K562 (cell line): ENCODE results near the gene GEMIN2. TPM values are rescaled to one million over a fixed set of nuclear protein-coding genes. Genes with fewer than 3 reads are reported as not detected.

Experiments used
- MTA2 ChIP-seq: fragments of 450-650 bp; IDR thresholded peaks from 2 replicates; pipeline ENCODE4 v1.6.1; 2016; ENCODE audit warnings: low read depth
- POLR3G ChIP-seq: IDR thresholded peaks from 2 replicates; pipeline ENCODE4 v1.6.1; 2011; ENCODE audit not compliant: insufficient read length, insufficient replicate concordance; ENCODE audit errors: extremely low read depth
- REST ChIP-seq, 2 experiments: fragments of 450-650 bp; formaldehyde crosslinking in 1 of 2; IDR thresholded peaks; 2 replicates each; pipeline versions ENCODE4 v1.4.0 to v1.6.1; 2014 to 2020; ENCODE audit warnings: mild to moderate bottlenecking in 2 of 2, borderline replicate concordance in 1 of 2, low read depth in 1 of 2
- U2AF2 ChIP-seq: fragments of 200-400 bp; formaldehyde crosslinking; optimal IDR thresholded peaks from 2 replicates; pipeline ENCODE3; 2017; ENCODE audit warnings: low read depth, mild to moderate bottlenecking, low read length
- polyA plus RNA-seq, 8 experiments: library from polyadenylated mRNA; depleted of rRNA in 4 of 8; stranded (reverse) in 5 of 8; unstranded in 3 of 8; fragments of >200 nt; fragmentation: Nextera tagmentation in 2 of 8; fragmentation: Illumina TruSeq in 1 of 8; extraction: Ambion mirVana in 2 of 8; extraction: Trizol in 1 of 8; gene quantifications; 2 replicates each; pipeline versions ENCODE4 v1.2.1 to v1.2.3, GENCODE V29; 2011 to 2014; ENCODE audit warnings: inconsistent platforms in 1 of 8, missing spikeins in 1 of 8
- total RNA-seq, 7 experiments: library from RNA; depleted of rRNA in 6 of 7; stranded (reverse); fragments of >200 nt in 6 of 7; fragmentation: Illumina TruSeq in 2 of 7; extraction: Trizol in 2 of 7; gene quantifications; 2 replicates each; pipeline versions ENCODE4 v1.2.1 to v1.2.3, GENCODE V29; 2011 to 2021; ENCODE audit warnings: low replicate concordance in 1 of 7
- TF ChIP-seq, protein P1 (sequence below): fragments of 450-650 bp; IDR thresholded peaks from 2 replicates; pipeline ENCODE4 v1.6.1; 2016; ENCODE audit warnings: low read depth
- TF ChIP-seq, protein P2 (sequence below), 3 experiments: fragments of 200-800 bp in 1 of 3; sonication (Bioruptor generic) in 1 of 3; sonication (generic) in 1 of 3; formaldehyde crosslinking in 1 of 3; IDR thresholded peaks; 2 replicates each; pipeline versions ENCODE4 v1.6.1 to v1.8.0; 2016 to 2022; ENCODE audit warnings: mild to moderate bottlenecking in 2 of 3, missing compliant biosample characterization in 2 of 3, missing genetic modification characterization in 2 of 3, missing genetic modification reagents in 1 of 3

Gene GEMIN2
- total and polyA plus RNA-seq, 9 of the 15 experiments (the other 6 are each of a cell fraction or from before 2014, with no cell fraction given) = 23.0 to 87.6 (median 45.5) TPM

- TF ChIP-seq REST (IDR thresholded peaks at IDR 0.05; ENCODE audit: borderline replicate concordance) = peak; percentile 18; the same call in 1 of the 2 replicates
- no peak for TF ChIP-seq REST (CRISPR knock-in tag; IDR thresholded peaks at IDR 0.05; ENCODE audit: low read depth)
- TF ChIP-seq MTA2 = peak; percentile 80
- TF ChIP-seq POLR3G = no peak
- no peak for TF ChIP-seq U2AF2
- TF ChIP-seq, protein P1, sequence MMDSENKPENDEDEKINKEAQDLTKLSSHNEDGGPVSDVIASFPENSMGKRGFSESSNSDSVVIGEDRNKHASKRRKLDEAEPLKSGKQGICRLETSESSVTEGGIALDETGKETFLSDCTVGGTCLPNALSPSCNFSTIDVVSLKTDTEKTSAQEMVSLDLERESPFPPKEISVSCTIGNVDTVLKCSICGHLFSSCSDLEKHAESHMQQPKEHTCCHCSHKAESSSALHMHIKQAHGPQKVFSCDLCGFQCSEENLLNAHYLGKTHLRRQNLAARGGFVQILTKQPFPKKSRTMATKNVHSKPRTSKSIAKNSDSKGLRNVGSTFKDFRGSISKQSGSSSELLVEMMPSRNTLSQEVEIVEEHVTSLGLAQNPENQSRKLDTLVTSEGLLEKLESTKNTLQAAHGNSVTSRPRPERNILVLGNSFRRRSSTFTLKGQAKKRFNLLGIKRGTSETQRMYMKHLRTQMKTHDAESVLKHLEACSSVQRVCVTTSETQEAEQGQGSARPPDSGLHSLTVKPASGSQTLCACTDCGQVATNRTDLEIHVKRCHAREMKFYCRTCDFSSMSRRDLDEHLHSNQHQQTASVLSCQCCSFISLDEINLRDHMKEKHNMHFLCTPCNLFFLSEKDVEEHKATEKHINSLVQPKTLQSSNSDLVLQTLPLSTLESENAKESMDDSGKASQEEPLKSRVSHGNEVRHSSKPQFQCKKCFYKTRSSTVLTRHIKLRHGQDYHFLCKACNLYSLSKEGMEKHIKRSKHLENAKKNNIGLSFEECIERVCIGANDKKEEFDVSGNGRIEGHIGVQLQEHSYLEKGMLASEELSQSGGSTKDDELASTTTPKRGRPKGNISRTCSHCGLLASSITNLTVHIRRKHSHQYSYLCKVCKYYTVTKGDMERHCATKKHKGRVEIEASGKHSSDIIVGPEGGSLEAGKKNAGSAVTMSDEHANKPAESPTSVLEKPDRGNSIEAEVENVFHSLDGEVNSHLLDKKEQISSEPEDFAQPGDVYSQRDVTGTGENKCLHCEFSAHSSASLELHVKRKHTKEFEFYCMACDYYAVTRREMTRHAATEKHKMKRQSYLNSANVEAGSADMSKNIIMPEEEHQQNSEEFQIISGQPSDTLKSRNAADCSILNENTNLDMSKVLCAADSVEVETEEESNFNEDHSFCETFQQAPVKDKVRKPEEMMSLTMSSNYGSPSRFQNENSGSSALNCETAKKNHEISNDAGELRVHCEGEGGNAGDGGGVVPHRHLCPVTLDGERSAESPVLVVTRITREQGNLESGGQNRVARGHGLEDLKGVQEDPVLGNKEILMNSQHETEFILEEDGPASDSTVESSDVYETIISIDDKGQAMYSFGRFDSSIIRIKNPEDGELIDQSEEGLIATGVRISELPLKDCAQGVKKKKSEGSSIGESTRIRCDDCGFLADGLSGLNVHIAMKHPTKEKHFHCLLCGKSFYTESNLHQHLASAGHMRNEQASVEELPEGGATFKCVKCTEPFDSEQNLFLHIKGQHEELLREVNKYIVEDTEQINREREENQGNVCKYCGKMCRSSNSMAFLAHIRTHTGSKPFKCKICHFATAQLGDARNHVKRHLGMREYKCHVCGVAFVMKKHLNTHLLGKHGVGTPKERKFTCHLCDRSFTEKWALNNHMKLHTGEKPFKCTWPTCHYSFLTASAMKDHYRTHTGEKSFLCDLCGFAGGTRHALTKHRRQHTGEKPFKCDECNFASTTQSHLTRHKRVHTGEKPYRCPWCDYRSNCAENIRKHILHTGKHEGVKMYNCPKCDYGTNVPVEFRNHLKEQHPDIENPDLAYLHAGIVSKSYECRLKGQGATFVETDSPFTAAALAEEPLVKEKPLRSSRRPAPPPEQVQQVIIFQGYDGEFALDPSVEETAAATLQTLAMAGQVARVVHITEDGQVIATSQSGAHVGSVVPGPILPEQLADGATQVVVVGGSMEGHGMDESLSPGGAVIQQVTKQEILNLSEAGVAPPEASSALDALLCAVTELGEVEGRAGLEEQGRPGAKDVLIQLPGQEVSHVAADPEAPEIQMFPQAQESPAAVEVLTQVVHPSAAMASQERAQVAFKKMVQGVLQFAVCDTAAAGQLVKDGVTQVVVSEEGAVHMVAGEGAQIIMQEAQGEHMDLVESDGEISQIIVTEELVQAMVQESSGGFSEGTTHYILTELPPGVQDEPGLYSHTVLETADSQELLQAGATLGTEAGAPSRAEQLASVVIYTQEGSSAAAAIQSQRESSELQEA = no peak
- TF ChIP-seq, protein P2, sequence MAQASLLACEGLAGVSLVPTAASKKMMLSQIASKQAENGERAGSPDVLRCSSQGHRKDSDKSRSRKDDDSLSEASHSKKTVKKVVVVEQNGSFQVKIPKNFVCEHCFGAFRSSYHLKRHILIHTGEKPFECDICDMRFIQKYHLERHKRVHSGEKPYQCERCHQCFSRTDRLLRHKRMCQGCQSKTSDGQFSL (CRISPR knock-in tag; IDR thresholded peaks at IDR 0.05) = no peak
- TF ChIP-seq, protein P2 (tag; IDR thresholded peaks at IDR 0.05) = no peak
Observed at GRCh38 chr14:39145266-39145966, 31.3 kb downstream of the GEMIN2 start (continued).
